Measurements from ENCODE around the gene ANKRD33B. TPM values are rescaled to one million over a fixed set of nuclear protein-coding genes. Genes with fewer than 3 reads are reported as not detected.

The ANKRD33B gene
- total RNA-seq, 6 donors from 2014 or later = 3.1 to 10.5 (median 7.9) TPM

DNA sequence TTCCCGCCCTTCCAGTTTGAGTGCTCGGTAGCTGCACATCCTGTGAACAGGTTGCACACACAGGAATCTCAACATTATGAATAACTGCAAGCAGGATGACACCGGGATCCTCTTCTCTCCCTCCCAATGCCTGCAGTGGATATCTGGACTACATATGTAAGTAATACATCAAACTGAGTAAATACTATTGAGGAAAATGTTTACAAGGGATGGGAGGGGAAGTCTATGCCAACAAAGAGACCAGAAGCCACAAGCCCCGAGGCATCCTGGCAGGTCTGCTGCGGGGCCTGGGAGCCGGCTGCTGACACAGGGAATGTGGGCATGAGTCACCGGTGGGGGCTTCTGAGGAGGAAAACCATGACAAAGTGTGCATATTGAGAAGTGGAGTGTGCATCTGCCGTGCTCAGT, 8.6 kb upstream of the ANKRD33B start:
- Histone ChIP-seq H3K27ac (no peak overlapping the region), H3K36me3 (no peaks in the 10 kb centered on the region), H3K4me1 (peaks cover 0 to 8% (median 0%) of the 10 kb centered on the region in 4 donors), H3K9me3 (no peaks in the 10 kb centered on the region), H3K4me3 (no peak overlapping the region), H3K27me3 (no peaks in the 10 kb centered on the region)
- DNase-seq (no peak), ATAC-seq (ENCODE audit: low FRiP score in 2 of 2) (no peak)
- WGBS, 2 donors = 59 to 71% methylated on average over 8 of the region's 8 CpGs
- TF ChIP-seq EP300 (IDR thresholded peaks at IDR 0.05) = no peak
- TF ChIP-seq, protein P1, sequence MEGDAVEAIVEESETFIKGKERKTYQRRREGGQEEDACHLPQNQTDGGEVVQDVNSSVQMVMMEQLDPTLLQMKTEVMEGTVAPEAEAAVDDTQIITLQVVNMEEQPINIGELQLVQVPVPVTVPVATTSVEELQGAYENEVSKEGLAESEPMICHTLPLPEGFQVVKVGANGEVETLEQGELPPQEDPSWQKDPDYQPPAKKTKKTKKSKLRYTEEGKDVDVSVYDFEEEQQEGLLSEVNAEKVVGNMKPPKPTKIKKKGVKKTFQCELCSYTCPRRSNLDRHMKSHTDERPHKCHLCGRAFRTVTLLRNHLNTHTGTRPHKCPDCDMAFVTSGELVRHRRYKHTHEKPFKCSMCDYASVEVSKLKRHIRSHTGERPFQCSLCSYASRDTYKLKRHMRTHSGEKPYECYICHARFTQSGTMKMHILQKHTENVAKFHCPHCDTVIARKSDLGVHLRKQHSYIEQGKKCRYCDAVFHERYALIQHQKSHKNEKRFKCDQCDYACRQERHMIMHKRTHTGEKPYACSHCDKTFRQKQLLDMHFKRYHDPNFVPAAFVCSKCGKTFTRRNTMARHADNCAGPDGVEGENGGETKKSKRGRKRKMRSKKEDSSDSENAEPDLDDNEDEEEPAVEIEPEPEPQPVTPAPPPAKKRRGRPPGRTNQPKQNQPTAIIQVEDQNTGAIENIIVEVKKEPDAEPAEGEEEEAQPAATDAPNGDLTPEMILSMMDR (IDR thresholded peaks at IDR 0.05) = no peak
- TF ChIP-seq POLR2A (IDR thresholded peaks at IDR 0.05) = no peak
- TF ChIP-seq POLR2AphosphoS5 (IDR thresholded peaks at IDR 0.05) = no peak

DNA sequence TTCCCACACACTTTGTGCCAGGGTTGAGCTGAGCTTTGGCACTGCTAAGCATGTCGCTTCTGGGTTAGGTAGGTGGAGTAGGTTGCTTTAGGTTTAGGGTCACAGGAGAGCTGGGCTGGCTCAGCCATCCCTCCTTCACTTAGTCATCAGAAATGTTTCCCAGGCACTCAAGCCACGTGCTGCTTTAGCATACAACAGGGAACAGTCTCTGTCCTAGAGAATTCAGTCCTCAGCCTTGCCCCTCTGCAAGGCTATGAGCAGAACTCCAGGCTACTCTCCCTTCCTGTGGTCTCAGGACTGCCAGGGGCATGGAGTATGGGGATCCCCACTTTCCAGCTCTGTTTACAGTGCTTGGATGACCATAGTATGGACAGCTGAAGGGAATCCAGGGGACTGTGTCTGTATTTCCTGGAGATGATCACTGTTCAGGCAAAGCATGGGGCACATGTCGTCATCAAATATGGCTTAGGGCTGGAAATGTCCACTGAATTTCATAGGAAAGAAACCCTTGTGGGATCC, 7.5 kb upstream of the ANKRD33B start:
- peak in 1 of 2 donors; percentile 33 for ATAC-seq (ENCODE audit: low FRiP score in 2 of 2)
- H3K27ac ChIP-seq = no peak overlapping the region

DNA sequence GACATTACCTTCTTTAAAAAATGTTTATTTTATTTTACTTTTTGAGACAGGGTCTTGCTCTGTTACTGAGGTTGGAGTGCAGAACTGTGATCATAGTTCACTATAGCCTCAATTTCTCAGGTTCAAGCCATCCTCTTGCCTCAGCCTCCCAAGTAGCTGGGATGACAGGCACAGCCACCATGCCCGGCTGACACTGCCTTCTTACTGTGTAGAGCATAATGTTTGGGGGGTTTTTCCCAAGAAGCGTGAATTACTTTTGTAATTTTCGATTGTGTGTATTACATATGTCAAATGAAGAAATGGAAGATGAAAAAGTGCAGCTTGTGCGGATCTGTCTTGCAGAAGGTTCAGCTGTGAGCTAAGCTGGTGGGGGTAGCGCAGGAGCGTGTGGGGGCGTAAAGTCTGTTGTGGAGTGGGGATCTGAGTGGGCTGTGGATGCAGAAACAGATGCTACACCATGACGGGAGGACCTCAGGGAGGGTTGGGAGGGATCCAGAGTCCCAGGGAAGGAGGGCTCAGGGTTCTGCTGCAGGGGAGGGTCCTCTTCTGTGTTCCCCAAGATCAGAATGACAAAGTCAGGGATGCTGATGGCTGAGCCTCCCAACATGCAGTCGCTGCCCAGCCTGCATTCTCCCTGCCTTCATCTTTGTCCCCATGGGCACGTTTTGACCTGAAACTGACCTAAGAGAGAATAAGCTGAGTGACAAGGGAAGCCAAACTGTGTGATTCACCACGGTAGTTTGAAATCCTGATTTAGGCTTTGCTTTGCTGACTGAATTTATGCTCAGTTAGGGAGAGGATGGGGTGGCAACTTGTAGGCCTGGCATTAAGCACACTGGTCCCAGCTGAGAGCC, 6.8 kb upstream of the ANKRD33B start:
- DNase-seq (no peak), ATAC-seq (ENCODE audit: low FRiP score in 2 of 2) (no peak)
- no peak for TF ChIP-seq POLR2AphosphoS5 (IDR thresholded peaks at IDR 0.05)
- no peak for TF ChIP-seq POLR2A (IDR thresholded peaks at IDR 0.05)
- TF ChIP-seq, protein P1 (IDR thresholded peaks at IDR 0.05) = no peak
- TF ChIP-seq EP300 (IDR thresholded peaks at IDR 0.05) = no peak
- H3K27ac ChIP-seq = no peak overlapping the region
- no peaks in the 10 kb centered on the region for H3K9me3 ChIP-seq
- no peaks in the 10 kb centered on the region for H3K27me3 ChIP-seq
- no peaks in the 10 kb centered on the region for H3K36me3 ChIP-seq
- WGBS, 2 donors = 79 to 85% methylated on average over 11 of the region's 11 CpGs
- H3K4me1 ChIP-seq = peaks cover 0 to 5% (median 0%) of the 10 kb centered on the region in 4 donors
- H3K4me3 ChIP-seq = no peak overlapping the region

More for the DNA sequence above, 7.5 kb upstream of the ANKRD33B start:
- TF ChIP-seq EP300 (IDR thresholded peaks at IDR 0.05) = no peak
- TF ChIP-seq, protein P1 (IDR thresholded peaks at IDR 0.05) = no peak
- no peak for TF ChIP-seq POLR2AphosphoS5 (IDR thresholded peaks at IDR 0.05)
- TF ChIP-seq POLR2A (IDR thresholded peaks at IDR 0.05) = no peak
- WGBS, 2 donors = 71 to 81% methylated on average over 3 of the region's 3 CpGs
- H3K4me1 ChIP-seq = peaks cover 0 to 8% (median 0%) of the 10 kb centered on the region in 4 donors
- no peaks in the 10 kb centered on the region for H3K27me3 ChIP-seq
- no peaks in the 10 kb centered on the region for H3K36me3 ChIP-seq
- H3K9me3 ChIP-seq = no peaks in the 10 kb centered on the region
- H3K4me3 ChIP-seq = no peak overlapping the region
- DNase-seq = no peak

DNA sequence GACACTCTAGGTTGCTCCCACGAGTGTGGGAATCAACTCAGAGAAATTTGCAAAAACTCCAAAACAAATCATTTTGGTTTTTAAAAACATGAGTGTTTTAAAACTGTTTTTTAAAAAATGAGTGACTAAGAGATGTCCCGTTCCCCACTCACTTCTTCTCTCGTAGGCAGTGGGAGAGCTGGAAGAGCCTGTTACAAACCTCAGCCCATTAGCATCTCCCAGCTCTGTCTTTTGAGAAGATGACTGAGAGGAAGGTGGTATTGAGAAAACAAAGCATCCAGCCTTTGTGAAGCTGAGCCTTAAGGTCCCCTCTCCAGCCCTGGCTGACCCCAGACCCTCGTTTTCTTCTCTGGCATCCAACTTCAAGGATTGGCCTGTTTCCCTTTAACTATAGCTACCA, 4.7 kb upstream of the ANKRD33B start:
- no peaks in the 10 kb centered on the region for H3K36me3 ChIP-seq
- H3K27ac ChIP-seq = no peak overlapping the region
- TF ChIP-seq POLR2AphosphoS5 (IDR thresholded peaks at IDR 0.05) = no peak
- 78 to 82% methylated on average over 4 of the region's 4 CpGs for WGBS, 2 donors
- DNase-seq (no peak), ATAC-seq (ENCODE audit: low FRiP score in 2 of 2) (no peak)
- peaks cover 9 to 19% (median 13%) of the 10 kb centered on the region in 4 donors for H3K4me1 ChIP-seq
- peaks cover 0 to 16% (median 0%) of the 10 kb centered on the region in 4 donors for H3K27me3 ChIP-seq
- no peaks in the 10 kb centered on the region for H3K9me3 ChIP-seq
- no peak overlapping the region for H3K4me3 ChIP-seq

DNA sequence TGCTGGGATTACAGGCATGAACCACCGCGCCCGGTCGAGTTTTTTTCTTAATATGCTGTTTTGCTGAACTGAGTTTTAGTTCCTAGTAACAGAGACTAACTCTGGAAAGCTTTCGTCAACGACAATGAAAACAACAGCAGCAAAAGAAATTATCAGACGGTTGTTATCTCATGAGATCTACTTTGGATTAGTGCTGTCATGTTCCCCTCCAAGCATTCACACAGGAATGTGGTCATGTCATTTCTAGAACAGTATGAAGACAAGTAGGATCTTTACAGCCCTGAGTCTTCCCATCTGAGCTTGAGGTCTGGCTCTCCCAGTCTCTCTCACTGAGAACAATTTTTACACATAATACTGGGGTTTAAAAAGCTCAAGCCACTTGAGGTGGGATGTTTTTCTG, 4.0 kb upstream of the ANKRD33B start:
- no peaks in the 10 kb centered on the region for H3K9me3 ChIP-seq
- peaks cover 0 to 20% (median 2%) of the 10 kb centered on the region in 4 donors for H3K27me3 ChIP-seq
- 79 to 83% methylated on average over 7 of the region's 7 CpGs for WGBS, 2 donors
- peaks cover 12 to 27% (median 18%) of the 10 kb centered on the region in 4 donors for H3K4me1 ChIP-seq
- DNase-seq (no peak), ATAC-seq (ENCODE audit: low FRiP score in 2 of 2) (no peak)
- no peak overlapping the region for H3K4me3 ChIP-seq
- TF ChIP-seq POLR2A (IDR thresholded peaks at IDR 0.05) (no peak), EP300 (IDR thresholded peaks at IDR 0.05) (no peak), POLR2AphosphoS5 (IDR thresholded peaks at IDR 0.05) (no peak)
- TF ChIP-seq, protein P1 (IDR thresholded peaks at IDR 0.05) = no peak
- no peak overlapping the region for H3K27ac ChIP-seq
- no peaks in the 10 kb centered on the region for H3K36me3 ChIP-seq

Measured in upper lobe of left lung (tissue), 6 donors.